Tibial artery (tissue), 4 donors: ENCODE data around the gene ZNF81.
"Not testable (repeated sequence)": the region's sequence is repeated elsewhere in the genome, so short reads cannot be mapped to it uniquely, and the experiment has no call there.

Experiments
- DNase-seq, 2 donors: peaks; one replicate each; pipeline ENCODE4 v3.0.0-alpha.2; 2019
- H3K27ac ChIP-seq, 2 donors: fragments of 200-600 bp; sonication (generic) in 1 of 2; 1 replicate in 1 of 2; 2 replicates in 1 of 2; pipeline ENCODE4 v1.5.1; 2018 to 2019; ENCODE audit warnings: mild to moderate bottlenecking in 1 of 2
- H3K27me3 ChIP-seq, 2 donors: fragments of 200-600 bp; sonication (generic) in 1 of 2; one replicate each; pipeline versions ENCODE4 v1.5.1 to v1.6.0; 2016 to 2019
- H3K36me3 ChIP-seq, 3 donors: fragments of 200-600 bp; sonication (generic) in 2 of 3; one replicate each; pipeline ENCODE4 v1.5.1; 2016 to 2019; ENCODE audit warnings: mild to moderate bottlenecking in 2 of 3
- H3K4me1 ChIP-seq, 4 donors: fragments of 200-600 bp; sonication (generic) in 2 of 4; 1 replicate in 3 of 4; 2 replicates in 1 of 4; pipeline ENCODE4 v1.5.1; 2016 to 2019
- H3K4me3 ChIP-seq, 2 donors: fragments of 200-600 bp; sonication (generic) in 1 of 2; 1 replicate in 1 of 2; 2 replicates in 1 of 2; pipeline ENCODE4 v1.5.1; 2018 to 2019; ENCODE audit warnings: mild to moderate bottlenecking in 2 of 2
- H3K9me3 ChIP-seq, 3 donors: fragments of 200-600 bp; sonication (generic) in 1 of 3; one replicate each; pipeline ENCODE4 v1.5.1; 2016 to 2019
- intact Hi-C: fragments of 100-400 bp; cut with DNase I; formaldehyde crosslinking; loops from one replicate; pipeline ENCODE4 v1.15.0; 2023; ENCODE audit warnings: low total_unique reads
- TF ChIP-seq, protein P1 (sequence below), 2 experiments: fragments of 200-600 bp in 1 of 2; fragments of 450-650 bp in 1 of 2; IDR thresholded peaks; one replicate each; pipeline ENCODE4 v1.5.1; 2017 to 2019; ENCODE audit warnings: antibody characterized with exemption in 2 of 2, mild to moderate bottlenecking in 1 of 2, moderate library complexity in 1 of 2

Gene ZNF81

DNA sequence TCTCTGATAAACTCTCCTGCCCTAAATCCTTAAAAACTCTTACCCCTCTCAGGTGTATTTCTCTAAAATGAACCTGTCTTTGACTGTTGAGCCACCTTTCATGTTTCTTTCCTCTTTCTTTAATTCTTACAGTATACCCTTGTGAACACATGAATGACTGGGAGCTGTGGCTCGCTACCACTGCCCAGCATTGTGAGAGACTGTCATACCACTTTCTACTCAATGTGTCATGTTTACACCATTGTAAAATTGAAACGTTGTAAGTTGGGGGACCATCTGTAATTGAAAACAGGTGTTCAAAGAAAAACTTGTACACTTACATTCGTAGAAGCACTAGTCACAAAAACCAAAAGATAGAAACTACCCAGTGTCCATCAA, 100.2 kb downstream of the ZNF81 start:
- intact Hi-C loops: no loop called here
- Histone ChIP-seq H3K36me3 (no peaks in the 10 kb centered on the region), H3K4me3 (no peak overlapping the region), H3K4me1 (no peaks in the 10 kb centered on the region), H3K9me3 (peaks cover 0 to 6% (median 0%) of the 10 kb centered on the region in 3 donors), H3K27ac (no peak overlapping the region), H3K27me3 (no peaks in the 10 kb centered on the region)
- TF ChIP-seq, protein P1, sequence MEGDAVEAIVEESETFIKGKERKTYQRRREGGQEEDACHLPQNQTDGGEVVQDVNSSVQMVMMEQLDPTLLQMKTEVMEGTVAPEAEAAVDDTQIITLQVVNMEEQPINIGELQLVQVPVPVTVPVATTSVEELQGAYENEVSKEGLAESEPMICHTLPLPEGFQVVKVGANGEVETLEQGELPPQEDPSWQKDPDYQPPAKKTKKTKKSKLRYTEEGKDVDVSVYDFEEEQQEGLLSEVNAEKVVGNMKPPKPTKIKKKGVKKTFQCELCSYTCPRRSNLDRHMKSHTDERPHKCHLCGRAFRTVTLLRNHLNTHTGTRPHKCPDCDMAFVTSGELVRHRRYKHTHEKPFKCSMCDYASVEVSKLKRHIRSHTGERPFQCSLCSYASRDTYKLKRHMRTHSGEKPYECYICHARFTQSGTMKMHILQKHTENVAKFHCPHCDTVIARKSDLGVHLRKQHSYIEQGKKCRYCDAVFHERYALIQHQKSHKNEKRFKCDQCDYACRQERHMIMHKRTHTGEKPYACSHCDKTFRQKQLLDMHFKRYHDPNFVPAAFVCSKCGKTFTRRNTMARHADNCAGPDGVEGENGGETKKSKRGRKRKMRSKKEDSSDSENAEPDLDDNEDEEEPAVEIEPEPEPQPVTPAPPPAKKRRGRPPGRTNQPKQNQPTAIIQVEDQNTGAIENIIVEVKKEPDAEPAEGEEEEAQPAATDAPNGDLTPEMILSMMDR (IDR thresholded peaks at IDR 0.05): no peak
- DNase-seq: no peak

DNA sequence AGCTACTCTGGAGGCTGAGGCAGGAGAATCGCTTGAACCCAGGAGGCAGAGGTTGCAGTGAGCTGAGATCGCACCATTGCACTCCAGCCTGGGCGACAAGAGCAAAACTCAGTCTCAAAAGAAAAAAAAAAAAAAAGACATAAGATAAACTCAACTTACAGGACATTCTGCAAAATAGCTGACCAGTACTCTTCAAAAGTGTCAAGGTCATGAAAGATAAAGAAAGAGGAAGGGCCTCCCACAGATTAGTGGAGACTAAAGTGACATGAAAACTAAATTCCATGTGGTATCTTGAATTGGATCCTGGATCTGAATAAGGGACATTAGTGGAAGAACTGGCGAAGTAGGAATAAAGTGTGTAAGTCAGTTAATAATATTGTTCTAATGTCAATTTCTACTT, 103.7 kb downstream of the ZNF81 start:
- Histone ChIP-seq H3K27ac (no peak overlapping the region), H3K36me3 (no peaks in the 10 kb centered on the region), H3K4me1 (no peaks in the 10 kb centered on the region), H3K27me3 (no peaks in the 10 kb centered on the region), H3K9me3 (peaks cover 0 to 13% (median 0%) of the 10 kb centered on the region in 3 donors), H3K4me3 (no peak overlapping the region)
- TF ChIP-seq, protein P1 (IDR thresholded peaks at IDR 0.05): no peak
- intact Hi-C loops: no loop called here
- DNase-seq: no peak

DNA sequence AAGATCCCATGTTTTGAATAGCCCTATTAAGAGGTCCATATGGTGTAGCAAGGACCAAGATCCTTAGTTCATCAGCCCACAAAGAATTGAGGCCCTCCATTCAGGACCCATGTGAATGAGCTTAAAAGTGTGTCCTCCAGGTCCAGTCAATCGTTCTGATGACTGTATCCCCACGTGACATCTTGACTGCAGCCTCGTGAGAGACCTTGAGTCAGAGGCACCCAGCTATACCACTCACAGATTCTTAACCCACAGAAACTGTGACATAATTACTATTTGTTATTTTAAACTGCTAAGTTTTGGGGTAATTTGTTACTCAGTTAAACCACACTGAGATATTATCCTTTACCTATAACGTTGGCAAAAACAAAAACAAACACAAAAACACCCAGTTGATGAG, 104.7 kb downstream of the ZNF81 start:
- Histone ChIP-seq H3K27me3 (no peaks in the 10 kb centered on the region), H3K36me3 (no peaks in the 10 kb centered on the region), H3K4me3 (no peak overlapping the region), H3K9me3 (peaks cover 0 to 13% (median 0%) of the 10 kb centered on the region in 3 donors), H3K27ac (no peak overlapping the region), H3K4me1 (no peaks in the 10 kb centered on the region)
- DNase-seq: no peak
- TF ChIP-seq, protein P1 (IDR thresholded peaks at IDR 0.05): no peak
- intact Hi-C loops: no loop called here

DNA sequence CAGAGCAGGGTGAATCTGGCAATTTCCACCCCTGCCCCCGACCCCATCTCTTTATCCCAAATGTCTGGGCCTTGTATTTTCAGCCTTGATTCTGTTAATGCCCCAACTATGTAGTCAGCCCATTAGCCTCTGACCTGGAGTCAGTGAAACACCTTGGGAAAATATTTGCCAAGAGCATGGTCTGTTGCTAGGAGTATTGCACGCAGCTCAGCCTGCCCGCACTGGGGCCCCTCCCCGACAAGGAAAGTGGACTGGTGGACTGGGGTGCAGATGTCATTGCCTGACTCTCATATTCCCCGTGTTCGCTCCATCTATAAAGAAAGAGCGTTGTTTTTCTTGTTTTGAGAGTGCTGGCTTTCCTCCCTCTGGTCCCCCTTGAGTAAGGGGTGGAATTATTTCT, 118.6 kb downstream of the ZNF81 start:
- H3K9me3 ChIP-seq: peaks cover 0 to 18% (median 6%) of the 10 kb centered on the region in 3 donors
- H3K27ac ChIP-seq, H3K27me3 ChIP-seq, H3K4me1 ChIP-seq, intact Hi-C loops, H3K4me3 ChIP-seq, DNase-seq, H3K36me3 ChIP-seq: not testable (repeated sequence)

DNA sequence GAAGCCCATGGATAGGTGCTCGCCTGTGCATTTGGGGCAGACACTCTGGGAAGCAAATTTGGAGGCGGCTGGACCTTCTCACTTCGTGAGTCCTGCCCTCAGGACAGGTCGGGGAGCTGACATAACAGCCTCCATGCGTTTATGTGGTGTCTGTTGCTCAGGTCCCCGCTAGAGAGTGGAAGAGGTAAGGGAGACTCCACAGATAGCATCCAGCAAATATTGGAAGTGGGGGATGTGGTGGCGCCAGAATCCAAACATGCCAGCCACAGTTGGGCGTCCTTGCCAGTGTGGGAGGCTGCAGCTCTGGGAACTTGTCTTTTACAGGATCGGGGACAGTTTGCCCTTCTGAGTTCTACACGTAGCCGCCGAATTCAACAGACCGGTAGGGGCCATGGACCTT, 119.3 kb downstream of the ZNF81 start:
- no peak for DNase-seq
- Histone ChIP-seq H3K27me3 (no peaks in the 10 kb centered on the region), H3K27ac (no peak overlapping the region), H3K36me3 (no peaks in the 10 kb centered on the region), H3K9me3 (peaks cover 0 to 13% (median 6%) of the 10 kb centered on the region in 3 donors), H3K4me1 (no peaks in the 10 kb centered on the region), H3K4me3 (no peak overlapping the region)
- intact Hi-C loops: no loop called here
- TF ChIP-seq, protein P1 (IDR thresholded peaks at IDR 0.05): no peak

DNA sequence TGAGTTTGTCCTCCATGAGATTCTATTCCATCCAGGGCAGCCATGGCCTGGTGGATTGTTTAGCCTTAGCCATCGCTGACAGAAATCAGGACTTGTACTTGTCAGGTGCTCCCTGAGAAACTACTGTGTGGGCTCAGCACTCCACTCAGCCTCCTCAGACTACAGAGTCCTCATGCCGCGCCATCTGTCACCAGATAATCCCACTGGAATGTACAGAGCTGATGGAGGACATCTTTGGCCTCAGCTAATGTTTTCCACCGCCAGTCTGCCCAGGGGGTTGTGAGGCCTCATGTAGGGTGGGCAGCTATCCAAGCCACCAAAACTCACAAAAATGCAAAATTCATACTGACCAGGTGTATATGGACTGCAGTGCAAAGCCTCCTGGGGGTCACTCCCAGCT, 121.5 kb downstream of the ZNF81 start:
- H3K4me1 ChIP-seq, intact Hi-C loops, H3K27me3 ChIP-seq, H3K36me3 ChIP-seq, H3K4me3 ChIP-seq, H3K9me3 ChIP-seq, H3K27ac ChIP-seq, DNase-seq: not testable (repeated sequence)

DNA sequence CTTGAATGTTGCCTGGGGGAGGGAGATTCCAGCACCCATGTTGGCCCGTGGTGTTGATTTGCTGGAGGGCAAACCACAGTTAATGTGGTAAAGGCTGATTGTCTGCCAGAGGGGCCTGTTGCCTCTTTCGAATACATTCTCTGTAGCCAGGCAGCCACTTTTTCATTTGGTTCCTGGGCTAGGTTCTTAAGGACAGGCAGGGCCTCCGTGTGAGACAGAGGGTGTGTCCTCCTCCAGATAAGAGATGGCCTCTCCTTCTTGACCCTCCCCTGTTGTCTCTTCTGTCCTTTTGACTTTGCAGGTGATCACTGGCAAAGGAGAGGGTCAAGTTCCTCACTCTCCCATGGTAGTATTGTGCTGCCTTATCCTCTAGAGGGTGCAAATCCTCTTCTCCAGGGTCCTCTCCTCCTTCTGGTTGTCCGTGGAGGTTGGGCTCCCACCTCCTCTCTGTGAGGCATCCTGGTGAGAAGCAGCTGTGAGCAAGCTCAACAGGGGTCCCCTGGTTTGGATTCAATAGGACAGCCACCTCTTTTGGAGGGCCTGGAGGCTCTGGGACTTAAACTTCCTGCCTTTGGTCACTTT, 122.2 kb downstream of the ZNF81 start:
- DNase-seq: no peak
- Histone ChIP-seq H3K4me3 (no peak overlapping the region), H3K27me3 (no peaks in the 10 kb centered on the region), H3K9me3 (no peaks in the 10 kb centered on the region), H3K36me3 (no peaks in the 10 kb centered on the region), H3K27ac (no peak overlapping the region), H3K4me1 (no peaks in the 10 kb centered on the region)
- intact Hi-C loops: no loop called here
- TF ChIP-seq, protein P1 (IDR thresholded peaks at IDR 0.05): no peak
